Gastrocnemius medialis (tissue), 4 donors: ENCODE results near the gene ASCC1. TPM values are rescaled to one million over a fixed set of nuclear protein-coding genes. Genes with fewer than 3 reads are reported as not detected.

ENCODE experiments used
- ATAC-seq, 2 donors: fragments of 150-250 bp; one replicate each; pipeline ENCODE4 v1.9.1; 2016
- DNase-seq, 2 donors: peaks; one replicate each; pipeline ENCODE4 v3.0.0-alpha.2; 2019
- H3K27ac ChIP-seq, 4 donors: fragments of 200-600 bp; sonication (generic); 1 replicate in 1 of 4; 2 replicates in 3 of 4; pipeline ENCODE4 v1.5.1; 2016 to 2018; ENCODE audit warnings: mild to moderate bottlenecking in 2 of 4, moderate library complexity in 1 of 4
- H3K27me3 ChIP-seq, 3 donors: fragments of 200-600 bp; sonication (generic) in 2 of 3; 1 replicate in 1 of 3; 2 replicates in 2 of 3; pipeline versions ENCODE4 v1.5.1 to v1.6.0; 2016 to 2019; ENCODE audit warnings: mild to moderate bottlenecking in 1 of 3, moderate library complexity in 1 of 3
- H3K36me3 ChIP-seq, 2 donors: fragments of 200-600 bp; sonication (generic) in 1 of 2; one replicate each; pipeline ENCODE4 v1.5.1; 2017 to 2018
- H3K4me1 ChIP-seq, 2 donors: fragments of 200-600 bp; sonication (generic) in 1 of 2; one replicate each; pipeline ENCODE4 v1.5.1; 2016 to 2017; ENCODE audit warnings: mild to moderate bottlenecking in 2 of 2
- H3K4me3 ChIP-seq, 4 donors: fragments of 200-600 bp; sonication (generic) in 3 of 4; 1 replicate in 1 of 4; 2 replicates in 3 of 4; pipeline ENCODE4 v1.5.1; 2016 to 2019; ENCODE audit warnings: mild to moderate bottlenecking in 2 of 4
- H3K9me3 ChIP-seq, 3 donors: fragments of 200-600 bp; sonication (generic) in 2 of 3; 1 replicate in 1 of 3; 2 replicates in 2 of 3; pipeline ENCODE4 v1.5.1; 2016 to 2019
- CTCF ChIP-seq, 5 experiments: fragments of 450-650 bp in 3 of 5; fragments of 200-600 bp in 2 of 5; sonication (generic) in 2 of 5; IDR thresholded peaks in 4 of 5; conservative IDR thresholded peaks in 1 of 5; 1 replicate in 4 of 5; 2 replicates in 1 of 5; pipeline ENCODE4 v1.5.1; 2016 to 2019; ENCODE audit warnings: antibody characterized with exemption in 5 of 5, mild to moderate bottlenecking in 3 of 5, moderate library complexity in 3 of 5
- POLR2A ChIP-seq, 2 donors: fragments of 450-650 bp; IDR thresholded peaks; one replicate each; pipeline ENCODE4 v1.6.1; 2017; ENCODE audit warnings: antibody characterized with exemption in 2 of 2, mild to moderate bottlenecking in 2 of 2, moderate library complexity in 2 of 2
- in situ Hi-C, 4 donors: fragments of 200-750 bp; cut with MboI; loops; one replicate each; pipeline versions ENCODE4 v1.15.0 to v1.8.0; 2017; ENCODE audit warnings: low sequenced_read_pairs in 4 of 4
- intact Hi-C: fragments of 100-400 bp; cut with DNase I; formaldehyde crosslinking; loops from one replicate; pipeline ENCODE4 v1.15.1; 2023; ENCODE audit warnings: low total_unique reads
- total RNA-seq, 4 donors: library from RNA; depleted of rRNA; stranded (reverse); fragments of >200 nt; gene quantifications; one replicate each; pipeline versions ENCODE4 v1.1.0 to v1.2.3, GENCODE V29; 2016

The ASCC1 gene
- total RNA-seq, 4 donors from 2014 or later, result 26.1 to 31.1 (median 29.6) TPM

DNA sequence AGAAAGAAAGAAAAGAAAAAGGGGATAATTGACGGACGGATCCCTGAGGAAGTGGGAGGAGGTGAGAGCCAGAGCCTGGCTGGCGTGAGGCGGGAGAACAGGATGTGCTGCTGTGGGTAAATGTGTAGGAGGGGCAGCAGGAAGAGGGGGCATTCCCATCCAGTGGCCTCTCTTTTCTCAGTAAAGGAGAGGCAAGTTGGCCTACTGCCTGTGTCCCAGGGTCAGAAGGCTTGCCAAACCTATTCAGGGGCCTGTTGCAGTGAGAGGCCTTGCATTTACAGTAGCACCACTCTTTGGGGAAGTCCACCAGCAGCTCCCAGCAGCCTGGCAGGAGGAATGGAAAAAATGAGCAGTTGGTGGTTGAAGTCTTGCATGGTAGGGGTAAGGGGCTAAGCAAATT is 26.6 kb upstream of the ASCC1 start:
- ATAC-seq, result peak in 1 of 2 donors; percentile 8
- in situ Hi-C loops, result loop anchor here in 1 of 4 donors (25.0 kb wide), 1 partner anchor 380 kb away; the partner anchor contains the start of gene PSAP

GRCh38 chr10:72241691-72242252 is 25.7 kb upstream of the ASCC1 start:
- DNase-seq (no peak), ATAC-seq (no peak)
- intact Hi-C loops, result no loop called here
- Histone ChIP-seq H3K36me3 (no peaks in the 10 kb centered on the region), H3K27ac (peak overlapping the region; percentile 94 to 99 (median 98)), H3K4me3 (no peak overlapping the region), H3K9me3 (no peaks in the 10 kb centered on the region), H3K27me3 (no peaks in the 10 kb centered on the region), H3K4me1 (peaks cover 72 to 75% of the 10 kb centered on the region in 2 donors)
- in situ Hi-C loops, result loop anchor here in 1 of 4 donors (25.0 kb wide), 1 partner anchor 379 kb away; the partner anchor contains the start of gene PSAP
- no peak for TF ChIP-seq CTCF (IDR thresholded peaks at IDR 0.05 in 4 of 5, conservative IDR thresholded peaks at IDR 0.05 in 1 of 5)
- TF ChIP-seq POLR2A (IDR thresholded peaks at IDR 0.05), result no peak

More for the DNA sequence above, 26.6 kb upstream of the ASCC1 start:
- Histone ChIP-seq H3K27me3 (no peaks in the 10 kb centered on the region), H3K36me3 (no peaks in the 10 kb centered on the region), H3K4me1 (peaks cover 73 to 75% of the 10 kb centered on the region in 2 donors), H3K27ac (peak overlapping the region; percentile 94 to 99 (median 98)), H3K9me3 (no peaks in the 10 kb centered on the region), H3K4me3 (no peak overlapping the region)
- TF ChIP-seq POLR2A (IDR thresholded peaks at IDR 0.05), result no peak
- no peak for TF ChIP-seq CTCF (IDR thresholded peaks at IDR 0.05 in 4 of 5, conservative IDR thresholded peaks at IDR 0.05 in 1 of 5)
- DNase-seq, result peak; percentile 47 to 79
- intact Hi-C loops, result no loop called here

GRCh38 chr10:72240371-72240770 is 24.3 kb upstream of the ASCC1 start:
- H3K36me3 ChIP-seq, result peaks cover 0 to under 1% of the 10 kb centered on the region in 2 donors
- no peak overlapping the region for H3K4me3 ChIP-seq
- intact Hi-C loops, result no loop called here
- ATAC-seq (no peak), DNase-seq (no peak)
- no peaks in the 10 kb centered on the region for H3K27me3 ChIP-seq
- peaks cover 70 to 73% of the 10 kb centered on the region in 2 donors for H3K4me1 ChIP-seq
- in situ Hi-C loops, result loop anchor here in 1 of 4 donors (25.0 kb wide), 1 partner anchor 378 kb away; the partner anchor contains the start of gene PSAP
- no peaks in the 10 kb centered on the region for H3K9me3 ChIP-seq
- peak overlapping the region; percentile 94 to 99 (median 98) for H3K27ac ChIP-seq
- no peak for TF ChIP-seq POLR2A (IDR thresholded peaks at IDR 0.05)
- no peak for TF ChIP-seq CTCF (IDR thresholded peaks at IDR 0.05 in 4 of 5, conservative IDR thresholded peaks at IDR 0.05 in 1 of 5)

GRCh38 chr10:72239409-72239808 is 23.3 kb upstream of the ASCC1 start:
- no peaks in the 10 kb centered on the region for H3K9me3 ChIP-seq
- in situ Hi-C loops, result loop anchor here in 2 of 4 donors (10.0 to 25.0 kb wide), 2 partner anchors 75 to 377 kb away; partner anchors contain the start of gene PSAP (in 1 of the 2)

More at GRCh38 chr10:72239409-72239808, 23.3 kb upstream of the ASCC1 start:
- H3K4me3 ChIP-seq, result no peak overlapping the region
- H3K27ac ChIP-seq, result peak overlapping the region; percentile 94 to 99 (median 98)
- ATAC-seq, result peak; percentile 27 to 28
- TF ChIP-seq POLR2A (IDR thresholded peaks at IDR 0.05) (peak in 1 of 2 donors; percentile 19), CTCF (IDR thresholded peaks at IDR 0.05 in 4 of 5, conservative IDR thresholded peaks at IDR 0.05 in 1 of 5) (no peak)
- peaks cover 0 to 10% of the 10 kb centered on the region in 2 donors for H3K36me3 ChIP-seq
- H3K4me1 ChIP-seq, result peaks cover 60 to 64% of the 10 kb centered on the region in 2 donors
- no peaks in the 10 kb centered on the region for H3K27me3 ChIP-seq
- DNase-seq, result no peak
- intact Hi-C loops, result loop anchor here (2.0 kb wide), 2 partner anchors 15 to 33 kb away; partner anchors contain the start of gene DDIT4
